Prostate gland (tissue), 2 donors: ENCODE data around the gene PIP5K1B.

ENCODE experiments used
- POLR2A ChIP-seq: fragments of 450-650 bp; IDR thresholded peaks from one replicate; pipeline ENCODE4 v1.6.1; 2016; ENCODE audit warnings: antibody characterized with exemption, mild to moderate bottlenecking
- POLR2AphosphoS5 ChIP-seq: sonication (generic); formaldehyde crosslinking; IDR thresholded peaks from one replicate; pipeline ENCODE4 v1.6.1; 2017; ENCODE audit warnings: antibody characterized with exemption
- TF ChIP-seq, protein P1 (sequence below), 4 experiments: fragments of 200-600 bp in 2 of 4; fragments of 450-650 bp in 2 of 4; sonication (generic) in 2 of 4; IDR thresholded peaks; 1 replicate in 3 of 4; 2 replicates in 1 of 4; pipeline ENCODE4 v1.5.1; 2016 to 2019; ENCODE audit warnings: antibody characterized with exemption in 4 of 4, mild to moderate bottlenecking in 2 of 4, moderate library complexity in 2 of 4

DNA sequence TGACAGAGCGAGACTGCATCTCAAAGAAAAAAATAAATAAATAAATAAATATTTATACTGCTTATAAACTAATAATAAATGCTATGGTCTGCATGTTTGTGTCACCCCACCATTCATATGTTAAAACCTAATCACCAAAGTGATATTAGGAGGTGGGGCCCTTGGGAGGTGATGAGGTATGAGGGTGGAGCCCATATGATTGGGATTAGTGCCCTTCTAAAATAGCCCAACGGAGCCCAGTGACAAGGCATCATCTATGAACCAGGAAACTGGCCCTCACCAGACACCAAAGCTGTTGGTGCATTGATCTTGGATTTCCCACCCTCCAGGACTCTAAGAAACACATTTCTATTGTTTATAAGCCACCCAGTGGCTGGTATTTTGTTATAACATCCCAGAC lies 335.6 kb downstream of the PIP5K1B start:
- no peak for TF ChIP-seq POLR2A
- TF ChIP-seq, protein P1, sequence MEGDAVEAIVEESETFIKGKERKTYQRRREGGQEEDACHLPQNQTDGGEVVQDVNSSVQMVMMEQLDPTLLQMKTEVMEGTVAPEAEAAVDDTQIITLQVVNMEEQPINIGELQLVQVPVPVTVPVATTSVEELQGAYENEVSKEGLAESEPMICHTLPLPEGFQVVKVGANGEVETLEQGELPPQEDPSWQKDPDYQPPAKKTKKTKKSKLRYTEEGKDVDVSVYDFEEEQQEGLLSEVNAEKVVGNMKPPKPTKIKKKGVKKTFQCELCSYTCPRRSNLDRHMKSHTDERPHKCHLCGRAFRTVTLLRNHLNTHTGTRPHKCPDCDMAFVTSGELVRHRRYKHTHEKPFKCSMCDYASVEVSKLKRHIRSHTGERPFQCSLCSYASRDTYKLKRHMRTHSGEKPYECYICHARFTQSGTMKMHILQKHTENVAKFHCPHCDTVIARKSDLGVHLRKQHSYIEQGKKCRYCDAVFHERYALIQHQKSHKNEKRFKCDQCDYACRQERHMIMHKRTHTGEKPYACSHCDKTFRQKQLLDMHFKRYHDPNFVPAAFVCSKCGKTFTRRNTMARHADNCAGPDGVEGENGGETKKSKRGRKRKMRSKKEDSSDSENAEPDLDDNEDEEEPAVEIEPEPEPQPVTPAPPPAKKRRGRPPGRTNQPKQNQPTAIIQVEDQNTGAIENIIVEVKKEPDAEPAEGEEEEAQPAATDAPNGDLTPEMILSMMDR (IDR thresholded peaks at IDR 0.05) = no peak
- TF ChIP-seq POLR2AphosphoS5 = no peak
